Measurements from ENCODE around the gene PRKG1. TPM values are rescaled to one million over a fixed set of nuclear protein-coding genes. Genes with fewer than 3 reads are reported as not detected.
A peak's percentile ranks its signal among the peaks of the same experiment; 100 is the strongest.

Gene PRKG1
- total RNA-seq, 1 donor from 2014 or later, result 17.9 TPM

- Histone ChIP-seq H3K4me3 (no peak overlapping the region), H3K27ac (no peak overlapping the region), H3K36me3 (no peaks in the 10 kb centered on the region), H3K4me1 (no peaks in the 10 kb centered on the region), H3K27me3 (no peaks in the 10 kb centered on the region), H3K9me3 (no peaks in the 10 kb centered on the region)
- TF ChIP-seq CTCF (IDR thresholded peaks at IDR 0.05) (no peak), POLR2A (IDR thresholded peaks at IDR 0.05) (no peak), POLR2AphosphoS5 (IDR thresholded peaks at IDR 0.05; ENCODE audit: insufficient read depth in 1 of 2, low read depth in 1 of 2) (no peak)
- intact Hi-C loops (cut with DNase I), result no loop called here
- no peak for DNase-seq (ENCODE audit: extremely low spot score in 2 of 2)
Observed at GRCh38 chr10:51217505-51217904, 143.2 kb downstream of the PRKG1 start.

GRCh38 chr10:51224671-51225161 is 150.4 kb downstream of the PRKG1 start:
- H3K9me3 ChIP-seq, result no peaks in the 10 kb centered on the region
- TF ChIP-seq POLR2AphosphoS5 (IDR thresholded peaks at IDR 0.05; ENCODE audit: insufficient read depth in 1 of 2, low read depth in 1 of 2) (no peak), POLR2A (IDR thresholded peaks at IDR 0.05) (no peak), CTCF (IDR thresholded peaks at IDR 0.05) (no peak)

GRCh38 chr10:51227897-51228713 is 153.8 kb downstream of the PRKG1 start:
- intact Hi-C loops (cut with DNase I), result no loop called here
- TF ChIP-seq CTCF (IDR thresholded peaks at IDR 0.05) (no peak), POLR2A (IDR thresholded peaks at IDR 0.05) (no peak), POLR2AphosphoS5 (IDR thresholded peaks at IDR 0.05; ENCODE audit: insufficient read depth in 1 of 2, low read depth in 1 of 2) (no peak)
- no peak for DNase-seq (ENCODE audit: extremely low spot score in 2 of 2)
- H3K9me3 ChIP-seq, result no peaks in the 10 kb centered on the region
- H3K4me3 ChIP-seq, result no peak overlapping the region
- no peaks in the 10 kb centered on the region for H3K27me3 ChIP-seq
- H3K27ac ChIP-seq, result no peak overlapping the region
- no peaks in the 10 kb centered on the region for H3K36me3 ChIP-seq
- H3K4me1 ChIP-seq, result peaks cover 44% of the 10 kb centered on the region

More at GRCh38 chr10:51224671-51225161, 150.4 kb downstream of the PRKG1 start:
- intact Hi-C loops (cut with DNase I), result no loop called here
- peak overlapping the region in 1 of 2 donors; percentile 6 for H3K4me3 ChIP-seq
- no peaks in the 10 kb centered on the region for H3K36me3 ChIP-seq
- no peak for DNase-seq (ENCODE audit: extremely low spot score in 2 of 2)
- peaks cover 25% of the 10 kb centered on the region for H3K4me1 ChIP-seq
- H3K27me3 ChIP-seq, result no peaks in the 10 kb centered on the region
- peak overlapping the region; percentile 63 for H3K27ac ChIP-seq

GRCh38 chr10:51228714-51229100 is 154.4 kb downstream of the PRKG1 start:
- H3K9me3 ChIP-seq, result no peaks in the 10 kb centered on the region
- no peaks in the 10 kb centered on the region for H3K36me3 ChIP-seq
- peaks cover 44% of the 10 kb centered on the region for H3K4me1 ChIP-seq
- no peak for DNase-seq (ENCODE audit: extremely low spot score in 2 of 2)
- no peak overlapping the region for H3K27ac ChIP-seq
- H3K4me3 ChIP-seq, result no peak overlapping the region
- intact Hi-C loops (cut with DNase I), result no loop called here
- TF ChIP-seq POLR2AphosphoS5 (IDR thresholded peaks at IDR 0.05; ENCODE audit: insufficient read depth in 1 of 2, low read depth in 1 of 2) (no peak), POLR2A (IDR thresholded peaks at IDR 0.05) (no peak)
- no peaks in the 10 kb centered on the region for H3K27me3 ChIP-seq

- Histone ChIP-seq H3K36me3 (no peaks in the 10 kb centered on the region), H3K9me3 (no peaks in the 10 kb centered on the region), H3K27me3 (no peaks in the 10 kb centered on the region), H3K27ac (no peak overlapping the region), H3K4me3 (no peak overlapping the region), H3K4me1 (peaks cover 25% of the 10 kb centered on the region)
- TF ChIP-seq POLR2AphosphoS5 (IDR thresholded peaks at IDR 0.05; ENCODE audit: insufficient read depth in 1 of 2, low read depth in 1 of 2) (no peak), CTCF (IDR thresholded peaks at IDR 0.05) (no peak), POLR2A (IDR thresholded peaks at IDR 0.05) (no peak)
- intact Hi-C loops (cut with DNase I), result no loop called here
- DNase-seq (ENCODE audit: extremely low spot score in 2 of 2), result no peak
Observed at GRCh38 chr10:51230887-51231585, 156.7 kb downstream of the PRKG1 start.
